Measurements from ENCODE around the gene RELL1.

- TF ChIP-seq EP300 (conservative IDR thresholded peaks at IDR 0.05; ENCODE audit: poor library complexity, severe bottlenecking) (no peak), POLR2AphosphoS5 (IDR thresholded peaks at IDR 0.05) (no peak), CTCF (IDR thresholded peaks at IDR 0.05; ENCODE audit: poor library complexity, severe bottlenecking) (no peak), MXI1 (conservative IDR thresholded peaks at IDR 0.05; ENCODE audit: poor library complexity, severe bottlenecking) (no peak), REST (IDR thresholded peaks at IDR 0.05; ENCODE audit: borderline replicate concordance) (no peak), RAD21 (conservative IDR thresholded peaks at IDR 0.05) (no peak), EZH2 (IDR thresholded peaks at IDR 0.05; ENCODE audit: borderline replicate concordance, insufficient read depth, low read length, poor library complexity, severe bottlenecking) (no peak)
Measured at GRCh38 chr4:37609626-37610025, 76.5 kb downstream of the RELL1 start.

All from neural cell (in vitro differentiated cells).